Muscle of back (tissue), 11 donors: ENCODE results near the gene CDYL2. TPM values are rescaled to one million over a fixed set of nuclear protein-coding genes. Genes with fewer than 3 reads are reported as not detected.

Experiments
- DNase-seq, 3 donors: peaks; one replicate each; pipeline versions ENCODE4 v3.0.0 to v3.0.0-alpha.2; 2013
- polyA plus RNA-seq, 10 donors: library from polyadenylated mRNA; unstranded; fragments of 120-200 nt; gene quantifications; one replicate each; pipeline ENCODE4 v1.2.1, GENCODE V29; 2013; ENCODE audit not compliant: insufficient read length in 10 of 10

Gene CDYL2
- polyA plus RNA-seq, 10 donors = 2.0 to 3.7 (median 2.8) TPM

- DNase-seq = peak in 1 of 3 donors; percentile 7
These were observed 181.0 kb downstream of the CDYL2 start for GRCh38 chr16:80623376-80623775.

DNA sequence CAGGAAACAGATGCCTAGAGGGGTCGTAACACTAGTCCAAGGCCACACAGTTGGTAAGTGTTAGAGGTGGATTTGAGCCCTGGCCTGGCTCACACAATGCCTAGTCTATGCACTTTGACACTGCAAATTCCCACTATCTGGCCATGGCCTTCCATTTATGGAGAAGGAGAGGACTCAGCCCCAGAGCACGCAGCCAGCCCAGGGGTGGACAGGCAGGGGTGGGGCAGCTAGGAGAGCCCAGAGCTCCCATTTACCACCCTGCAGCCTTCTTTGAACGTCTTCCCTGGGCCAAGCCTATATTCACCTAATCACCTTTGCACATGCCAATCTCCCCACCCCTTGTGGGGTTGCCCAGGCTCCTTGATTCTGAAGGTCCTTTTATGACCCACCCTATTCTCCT lies 182.4 kb downstream of the CDYL2 start:
- DNase-seq = no peak

- peak in 1 of 3 donors; percentile 6 for DNase-seq
These were observed 183.4 kb downstream of the CDYL2 start for GRCh38 chr16:80620736-80621605.

DNA sequence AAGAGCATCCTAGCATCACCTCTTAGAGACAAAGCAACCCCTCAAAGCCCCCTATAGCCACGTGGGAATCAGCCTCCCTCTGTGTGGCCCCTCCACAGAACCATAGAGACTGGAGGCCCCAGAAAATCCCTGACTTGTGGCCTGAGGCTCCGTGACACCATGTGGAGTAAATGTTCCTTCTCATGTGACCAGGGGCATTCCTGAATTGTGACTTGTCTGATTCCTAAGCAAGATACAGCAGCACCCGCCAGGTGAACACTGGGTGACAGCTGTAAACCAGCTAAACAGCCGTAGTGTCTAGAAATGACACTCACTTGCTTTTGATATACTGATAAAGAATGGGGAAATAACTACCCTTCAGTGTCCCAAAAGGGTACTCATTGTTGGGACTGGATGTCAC lies 184.6 kb downstream of the CDYL2 start:
- no peak for DNase-seq

GRCh38 chr16:80618862-80619648 lies 185.3 kb downstream of the CDYL2 start:
- no peak for DNase-seq

GRCh38 chr16:80616362-80616761 lies 188.0 kb downstream of the CDYL2 start:
- DNase-seq = no peak

DNA sequence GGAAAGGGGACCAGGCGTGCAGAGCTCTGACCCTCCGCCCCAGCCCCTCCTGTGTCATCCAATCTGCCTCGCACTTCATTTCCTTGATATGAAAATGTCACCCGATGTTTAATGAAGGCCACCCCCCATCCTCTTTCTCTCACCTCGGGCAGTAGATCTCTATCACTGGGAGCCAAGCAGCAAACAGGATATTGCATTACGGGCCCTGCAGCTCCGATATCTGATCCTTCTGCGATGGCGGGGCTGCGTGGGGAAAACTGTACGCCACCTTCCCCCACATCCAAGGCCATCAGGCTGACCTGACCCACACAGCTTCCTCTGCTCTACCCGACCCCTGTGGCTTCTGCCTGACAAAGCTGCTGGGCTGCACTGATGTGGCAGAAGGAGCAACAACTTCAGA lies 188.7 kb downstream of the CDYL2 start:
- no peak for DNase-seq

GRCh38 chr16:80614908-80615671 lies 189.3 kb downstream of the CDYL2 start:
- peak in 1 of 3 donors; percentile 78 for DNase-seq

- DNase-seq = no peak
These were observed 191.9 kb downstream of the CDYL2 start for GRCh38 chr16:80612461-80613017.

GRCh38 chr16:80611930-80612327 lies 192.5 kb downstream of the CDYL2 start:
- no peak for DNase-seq

DNA sequence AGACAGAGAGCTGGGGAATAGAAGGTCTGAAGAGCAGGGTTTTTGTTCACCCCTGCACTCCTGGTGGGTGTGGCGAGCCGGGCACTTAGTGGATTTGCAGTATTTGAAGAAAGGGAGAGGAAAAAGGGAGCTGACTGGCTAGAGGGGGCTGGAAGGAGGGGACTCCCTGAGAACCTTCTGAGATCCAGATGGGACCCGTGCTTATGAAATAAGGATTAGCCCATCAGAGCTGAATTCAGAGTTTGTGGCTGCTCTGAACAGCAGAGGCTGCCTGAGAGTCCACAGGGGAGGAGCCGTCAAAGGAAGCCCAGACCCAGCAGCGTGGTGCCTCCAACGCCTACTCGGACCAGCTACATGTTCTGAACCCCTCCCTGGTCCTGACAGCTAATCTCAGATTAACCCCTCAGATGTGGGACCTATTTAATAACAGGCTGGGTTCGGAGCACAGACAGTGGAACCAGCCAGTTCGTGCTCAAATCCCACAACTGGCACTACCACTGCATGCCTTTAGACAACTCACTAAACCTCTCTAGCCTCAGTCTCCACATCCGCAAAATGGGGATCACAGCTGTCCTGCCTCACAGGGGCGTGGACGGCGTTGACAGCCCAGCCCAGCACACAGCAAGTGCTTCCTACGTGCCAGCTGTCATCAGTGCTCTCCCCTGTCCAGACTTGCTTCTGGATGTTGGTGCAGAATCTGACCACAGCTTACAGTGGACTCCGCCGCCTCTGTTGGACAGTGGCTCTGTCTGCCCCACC lies 193.0 kb downstream of the CDYL2 start:
- DNase-seq = no peak

DNA sequence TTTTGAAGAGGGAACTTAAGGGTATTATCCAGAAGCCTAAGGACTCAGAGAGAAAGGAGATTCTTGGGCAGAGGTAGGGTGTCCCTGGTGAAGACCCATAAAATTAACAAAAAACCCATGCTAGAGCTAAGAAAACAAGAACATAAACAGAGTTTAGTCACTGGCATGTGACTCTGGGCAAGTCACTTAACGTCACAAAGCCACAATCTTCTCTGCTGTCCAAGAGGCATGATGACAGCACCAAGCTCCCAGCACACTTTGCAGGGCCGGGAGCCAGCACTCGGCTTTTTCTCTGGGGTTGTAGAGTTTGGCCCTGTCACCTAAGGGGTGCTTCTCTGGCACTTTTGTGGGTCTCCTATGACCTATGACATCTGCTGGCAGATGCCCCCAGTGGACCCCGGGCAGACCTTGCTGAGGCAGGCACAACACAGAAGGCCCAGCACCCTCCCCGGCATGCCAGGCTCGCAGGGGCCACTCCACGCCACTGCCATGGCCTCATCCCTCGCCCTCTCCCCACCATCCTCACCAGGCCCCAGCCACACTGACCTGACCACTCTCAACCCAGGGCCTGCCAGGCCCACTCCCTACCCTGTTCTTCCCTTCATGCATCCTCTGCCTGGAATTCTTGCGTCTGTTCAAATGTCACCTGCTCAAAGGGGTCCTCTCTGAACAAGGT lies 193.8 kb downstream of the CDYL2 start:
- DNase-seq = no peak

DNA sequence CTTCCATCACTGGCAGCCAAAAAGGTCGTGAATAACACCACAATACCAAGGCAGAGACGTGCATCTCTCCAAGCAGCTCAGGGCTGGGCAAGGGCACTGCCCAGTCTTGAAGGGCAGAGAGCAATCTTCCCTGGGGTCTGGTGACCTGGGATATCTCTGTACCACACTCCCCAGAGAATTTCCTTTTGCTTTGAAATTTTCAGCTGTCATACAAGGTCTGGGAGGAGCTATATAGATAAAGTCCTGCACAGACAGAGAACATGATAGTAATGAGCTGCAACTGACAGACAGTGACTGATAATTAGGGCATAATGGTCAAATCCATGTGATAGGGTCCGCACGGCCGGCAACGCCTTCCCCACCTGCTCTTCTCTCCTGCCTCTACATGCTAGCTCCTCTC lies 195.5 kb downstream of the CDYL2 start:
- DNase-seq = no peak

DNA sequence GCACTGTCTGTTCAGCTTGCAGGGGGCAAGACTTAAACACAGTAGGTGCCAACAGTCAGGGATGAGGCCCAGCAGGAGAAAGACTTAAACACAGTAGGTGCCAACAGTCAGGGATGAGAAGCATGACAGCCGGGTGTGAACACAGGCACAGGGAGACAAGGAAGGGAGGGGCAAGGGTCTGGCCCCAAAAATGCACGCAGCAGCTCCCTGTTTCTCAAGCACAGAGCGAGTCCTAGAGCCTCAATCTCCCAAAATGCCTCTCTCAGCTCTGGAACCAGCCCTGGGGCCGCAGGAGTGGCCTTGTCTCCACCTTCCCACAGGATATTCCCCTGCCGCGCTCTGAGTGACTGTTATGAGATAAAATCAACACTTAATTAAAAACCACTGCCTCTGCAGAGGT lies 197.2 kb downstream of the CDYL2 start:
- no peak for DNase-seq

- no peak for DNase-seq
These were observed 198.1 kb downstream of the CDYL2 start for GRCh38 chr16:80606221-80606766.

- DNase-seq = no peak
These were observed 199.6 kb downstream of the CDYL2 start for GRCh38 chr16:80604600-80605355.

GRCh38 chr16:80602894-80603293 lies 201.5 kb downstream of the CDYL2 start:
- no peak for DNase-seq

DNA sequence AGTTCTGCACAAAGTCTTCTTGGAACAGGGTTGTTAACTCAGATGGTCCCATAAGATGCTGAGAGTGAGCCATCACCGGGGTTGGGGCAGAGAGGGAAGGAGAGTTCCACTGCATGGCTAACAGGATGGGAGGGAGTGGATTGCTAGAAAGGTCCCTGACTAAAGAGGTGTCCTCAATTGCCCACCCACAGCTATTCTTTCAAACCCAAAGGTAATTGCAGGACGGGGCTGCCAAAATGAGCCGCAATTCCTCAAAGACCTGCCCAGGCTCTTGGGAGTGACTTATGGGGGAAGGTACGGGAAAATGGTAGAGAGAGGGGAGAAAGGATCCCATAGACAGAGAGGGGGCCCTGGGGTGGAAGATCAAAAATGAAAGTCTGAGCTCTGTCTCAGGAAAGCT lies 203.2 kb downstream of the CDYL2 start:
- no peak for DNase-seq

- DNase-seq = no peak
These were observed 204.9 kb downstream of the CDYL2 start for GRCh38 chr16:80599466-80599865.
